Measurements from ENCODE around the gene HGF. TPM values are rescaled to one million over a fixed set of nuclear protein-coding genes. Genes with fewer than 3 reads are reported as not detected.
"Not testable (repeated sequence)": the region's sequence is repeated elsewhere in the genome, so short reads cannot be mapped to it uniquely, and the experiment has no call there.

HGF gene
- 0.32 to 0.76 TPM (median 0.72 TPM) in 3 replicates for total RNA-seq (2021)
- percentile 8 among the genes with signal in this experiment for Bru-seq, nascent RNA
- long read RNA-seq, experiment 1, partial matches to known transcripts: 0 of 1 reads
- long read RNA-seq, experiment 1, other reads (novel, unspliced or antisense): 1 of 1 reads
- long read RNA-seq, experiment 2, partial matches to known transcripts: 0 of 2 reads
- long read RNA-seq, experiment 2, other reads (novel, unspliced or antisense): 2 of 2 reads
- long read RNA-seq, experiment 3: 0 reads

DNA sequence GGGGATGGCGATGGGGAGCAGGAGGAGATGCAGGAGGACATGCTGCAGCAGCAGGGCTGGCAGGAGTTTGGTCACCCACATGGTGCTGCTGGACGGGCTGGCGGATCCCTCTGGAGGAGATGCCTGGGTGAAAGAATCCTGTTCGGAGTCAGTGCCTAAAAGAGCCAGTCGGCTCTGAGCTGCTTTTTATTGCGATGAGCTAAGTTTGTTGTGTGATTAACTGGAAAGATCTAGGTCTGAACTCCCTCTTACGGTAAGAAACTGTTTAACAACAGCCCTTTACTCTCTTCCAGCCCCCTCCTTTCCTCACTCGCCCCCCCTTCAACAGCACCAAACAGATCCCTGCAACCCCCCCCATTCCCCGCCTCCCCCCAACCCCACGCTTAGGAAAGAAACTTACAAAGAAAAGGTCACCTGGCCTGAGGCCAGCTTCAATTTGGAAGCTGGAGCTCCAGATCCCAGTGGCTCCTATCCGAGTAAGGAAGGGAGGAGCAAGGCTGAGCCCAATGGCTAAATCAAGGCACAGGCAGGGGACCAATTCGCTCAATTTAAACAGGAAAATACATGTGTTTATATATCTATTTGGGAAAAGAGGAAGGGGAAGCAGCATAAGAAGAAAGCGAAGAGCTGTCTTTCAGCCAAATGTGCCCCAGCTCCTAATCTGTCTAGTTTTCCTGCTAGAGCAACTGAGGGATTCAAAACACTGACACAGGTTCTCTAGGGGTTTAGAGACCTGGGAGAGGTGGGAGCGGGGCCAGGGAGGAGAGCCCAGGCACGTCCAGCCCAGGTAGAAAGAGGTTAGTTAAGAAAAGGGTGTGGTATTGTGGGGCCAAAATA is at the start of gene HGF:
TSS of gene HGF (minus strand) at position 157 of the 837 bp plus-strand sequence. CDS start at position 81, 76 bp downstream.
- CTCF ChIA-PET: interaction anchor here (1.0 to 2.5 kb wide), 4 partner anchors 97 to 300 kb away, joined by 3 to 9 read pairs (median 5); no protein-coding TSS in a partner anchor
- Mint-ChIP-seq H3K27me3 (ENCODE audit: low read depth) (peaks cover 16% of the 10 kb centered on the region), H3K36me3 (no peaks in the 10 kb centered on the region), H3K4me1 (peaks cover 22% of the 10 kb centered on the region), H3K27ac (no peak within 1 kb of the TSS), H3K9me3 (no peaks in the 10 kb centered on the region), H3K4me3 (peak within 1 kb of the TSS; percentile 12)
- DNase-seq (ENCODE audit: low spot score) (peak; percentile 23), ATAC-seq (peak; percentile 77)
- POLR2A ChIA-PET: no interaction called here
- TF ChIP-seq TP53 (CRISPR knock-in tag; IDR thresholded peaks at IDR 0.05): no peak
- TF ChIP-seq ZNF317 (CRISPR knock-in tag; IDR thresholded peaks at IDR 0.05; ENCODE audit: borderline replicate concordance, low read depth): no peak
- TF ChIP-seq ESRRA (CRISPR knock-in tag; IDR thresholded peaks at IDR 0.05; ENCODE audit: borderline replicate concordance): no peak
- TF ChIP-seq, protein P1, sequence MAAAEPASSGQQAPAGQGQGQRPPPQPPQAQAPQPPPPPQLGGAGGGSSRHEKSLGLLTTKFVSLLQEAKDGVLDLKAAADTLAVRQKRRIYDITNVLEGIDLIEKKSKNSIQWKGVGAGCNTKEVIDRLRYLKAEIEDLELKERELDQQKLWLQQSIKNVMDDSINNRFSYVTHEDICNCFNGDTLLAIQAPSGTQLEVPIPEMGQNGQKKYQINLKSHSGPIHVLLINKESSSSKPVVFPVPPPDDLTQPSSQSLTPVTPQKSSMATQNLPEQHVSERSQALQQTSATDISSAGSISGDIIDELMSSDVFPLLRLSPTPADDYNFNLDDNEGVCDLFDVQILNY (CRISPR knock-in tag; IDR thresholded peaks at IDR 0.05): no peak
- TF ChIP-seq NFATC4 (CRISPR knock-in tag; IDR thresholded peaks at IDR 0.05): no peak
- TF ChIP-seq NR1H2 (CRISPR knock-in tag; IDR thresholded peaks at IDR 0.05): no peak
- no peak for TF ChIP-seq TEAD1 (CRISPR knock-in tag; IDR thresholded peaks at IDR 0.05)
- TF ChIP-seq, protein P2, sequence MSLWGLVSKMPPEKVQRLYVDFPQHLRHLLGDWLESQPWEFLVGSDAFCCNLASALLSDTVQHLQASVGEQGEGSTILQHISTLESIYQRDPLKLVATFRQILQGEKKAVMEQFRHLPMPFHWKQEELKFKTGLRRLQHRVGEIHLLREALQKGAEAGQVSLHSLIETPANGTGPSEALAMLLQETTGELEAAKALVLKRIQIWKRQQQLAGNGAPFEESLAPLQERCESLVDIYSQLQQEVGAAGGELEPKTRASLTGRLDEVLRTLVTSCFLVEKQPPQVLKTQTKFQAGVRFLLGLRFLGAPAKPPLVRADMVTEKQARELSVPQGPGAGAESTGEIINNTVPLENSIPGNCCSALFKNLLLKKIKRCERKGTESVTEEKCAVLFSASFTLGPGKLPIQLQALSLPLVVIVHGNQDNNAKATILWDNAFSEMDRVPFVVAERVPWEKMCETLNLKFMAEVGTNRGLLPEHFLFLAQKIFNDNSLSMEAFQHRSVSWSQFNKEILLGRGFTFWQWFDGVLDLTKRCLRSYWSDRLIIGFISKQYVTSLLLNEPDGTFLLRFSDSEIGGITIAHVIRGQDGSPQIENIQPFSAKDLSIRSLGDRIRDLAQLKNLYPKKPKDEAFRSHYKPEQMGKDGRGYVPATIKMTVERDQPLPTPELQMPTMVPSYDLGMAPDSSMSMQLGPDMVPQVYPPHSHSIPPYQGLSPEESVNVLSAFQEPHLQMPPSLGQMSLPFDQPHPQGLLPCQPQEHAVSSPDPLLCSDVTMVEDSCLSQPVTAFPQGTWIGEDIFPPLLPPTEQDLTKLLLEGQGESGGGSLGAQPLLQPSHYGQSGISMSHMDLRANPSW (CRISPR knock-in tag; conservative IDR thresholded peaks at IDR 0.05; ENCODE audit: low read depth): no peak

DNA sequence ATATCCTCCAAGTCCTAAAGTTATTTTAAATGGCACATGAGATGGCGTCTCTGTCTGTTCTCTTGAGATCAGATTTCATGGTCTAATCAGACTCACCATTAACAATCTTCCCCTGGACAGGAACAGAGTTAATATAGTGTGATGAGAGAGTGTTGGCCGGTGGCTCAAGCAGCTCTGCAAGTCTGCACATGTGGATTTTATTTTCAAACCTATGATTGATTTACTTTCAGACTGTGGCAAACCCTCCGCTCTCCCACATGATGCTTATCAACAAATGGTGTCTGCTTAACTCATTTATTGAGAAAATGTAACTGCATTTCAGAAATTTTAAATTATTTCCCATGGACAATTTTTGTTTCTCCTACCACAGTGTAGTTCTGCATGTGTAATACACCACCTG is 46.5 kb upstream of the HGF start:
- H3K4me3 Mint-ChIP-seq: no peak overlapping the region
- ChIA-PET POLR2A (no interaction called here), CTCF (no interaction called here)
- H3K27me3 Mint-ChIP-seq (ENCODE audit: low read depth): no peaks in the 10 kb centered on the region
- TF ChIP-seq ATF1 (CRISPR knock-in tag; IDR thresholded peaks at IDR 0.05) (no peak), ZNF416 (CRISPR knock-in tag; IDR thresholded peaks at IDR 0.05) (no peak)
- H3K27ac Mint-ChIP-seq: no peak overlapping the region
- no peak for ATAC-seq
- H3K36me3 Mint-ChIP-seq: no peaks in the 10 kb centered on the region
- no peak for DNase-seq (ENCODE audit: low spot score)
- no peaks in the 10 kb centered on the region for H3K9me3 Mint-ChIP-seq
- H3K4me1 Mint-ChIP-seq: 0 out of 2 replicates have a peak, but pooled peaks cover 2% of the 10 kb centered on the region

DNA sequence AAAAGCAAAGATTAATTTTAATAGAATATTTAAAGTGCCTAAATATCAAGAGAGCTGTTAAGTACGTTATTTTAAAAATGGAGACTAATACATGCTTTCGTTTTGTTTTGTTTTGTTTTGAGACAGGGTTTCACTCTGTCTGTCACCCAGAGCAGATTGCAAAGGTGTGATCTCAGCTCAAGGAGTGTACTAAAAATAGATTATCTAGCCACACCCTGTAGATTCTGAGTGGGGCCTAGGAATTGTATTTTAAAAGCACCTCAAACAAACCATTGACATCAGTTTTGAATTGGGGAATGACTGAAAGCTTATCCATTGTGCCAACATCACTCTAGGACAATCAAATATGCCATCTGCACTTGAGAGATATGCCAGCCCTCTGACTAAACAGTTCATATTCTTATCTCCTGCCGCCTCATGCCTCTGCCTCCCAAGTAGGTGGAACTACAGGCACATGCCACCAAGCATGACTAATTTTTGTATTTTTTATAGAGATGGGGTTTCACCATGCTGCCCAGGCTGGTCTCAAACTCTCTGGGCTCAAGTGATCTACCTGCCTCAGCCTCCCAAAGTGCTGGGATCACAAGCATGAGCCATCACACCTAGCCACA is 43.1 kb upstream of the HGF start:
- ATAC-seq; DNase-seq (ENCODE audit: low spot score); H3K4me3 Mint-ChIP-seq; H3K36me3 Mint-ChIP-seq; H3K27ac Mint-ChIP-seq; H3K27me3 Mint-ChIP-seq (ENCODE audit: low read depth); POLR2A ChIA-PET; H3K4me1 Mint-ChIP-seq; CTCF ChIA-PET; H3K9me3 Mint-ChIP-seq: not testable (repeated sequence)

DNA sequence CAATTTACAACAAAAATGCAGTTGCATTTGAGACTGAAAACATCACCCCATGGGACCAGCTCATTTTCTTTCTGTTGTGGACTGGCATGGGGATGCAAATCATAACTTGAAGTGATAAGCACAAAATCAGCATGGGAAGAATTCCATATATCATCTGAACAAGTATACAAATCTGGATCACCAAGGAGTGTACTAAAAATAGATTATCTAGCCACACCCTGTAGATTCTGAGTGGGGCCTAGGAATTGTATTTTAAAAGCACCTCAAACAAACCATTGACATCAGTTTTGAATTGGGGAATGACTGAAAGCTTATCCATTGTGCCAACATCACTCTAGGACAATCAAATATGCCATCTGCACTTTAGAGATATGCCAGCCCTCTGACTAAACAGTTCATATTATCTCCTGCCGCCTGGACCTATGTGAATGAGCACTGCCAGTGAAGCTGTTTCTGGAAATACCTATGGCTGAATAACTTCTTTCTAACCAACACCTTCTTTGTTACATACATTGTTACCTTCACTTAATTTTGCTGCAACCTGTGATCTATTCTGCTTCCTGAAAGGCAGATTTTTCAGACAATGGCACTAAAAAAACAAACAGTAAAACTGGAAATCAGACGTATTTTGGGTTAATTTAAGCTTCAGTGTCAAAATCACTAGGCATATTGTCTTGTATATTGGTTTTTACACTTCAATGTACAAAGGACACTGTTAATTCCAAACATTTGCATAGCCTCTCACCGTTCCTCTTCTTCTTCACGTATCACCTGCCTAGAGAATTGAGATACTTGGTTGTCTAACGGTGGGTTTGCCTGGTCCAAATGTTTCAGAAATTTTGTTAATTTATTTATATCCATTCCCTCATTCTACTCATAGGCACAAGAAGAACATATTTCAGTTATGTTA is 42.4 kb upstream of the HGF start:
- no peak overlapping the region for H3K27ac Mint-ChIP-seq
- H3K4me1 Mint-ChIP-seq: 0 out of 2 replicates have a peak, but pooled peaks cover 2% of the 10 kb centered on the region
- H3K27me3 Mint-ChIP-seq (ENCODE audit: low read depth): no peaks in the 10 kb centered on the region
- CTCF ChIA-PET: no interaction called here
- peaks cover 3% of the 10 kb centered on the region; the same call in 1 of the 2 replicates for H3K9me3 Mint-ChIP-seq
- DNase-seq (ENCODE audit: low spot score): no peak
- H3K36me3 Mint-ChIP-seq: no peaks in the 10 kb centered on the region
- no peak for ATAC-seq
- POLR2A ChIA-PET: no interaction called here
- H3K4me3 Mint-ChIP-seq: no peak overlapping the region
- TF ChIP-seq NFATC4 (CRISPR knock-in tag; IDR thresholded peaks at IDR 0.05) (no peak), NFE2L1 (CRISPR knock-in tag; IDR thresholded peaks at IDR 0.05) (no peak), ZNF121 (CRISPR knock-in tag; IDR thresholded peaks at IDR 0.05) (no peak), SMAD3 (CRISPR knock-in tag; IDR thresholded peaks at IDR 0.05; ENCODE audit: borderline replicate concordance) (no peak), JUN (CRISPR knock-in tag; IDR thresholded peaks at IDR 0.05) (no peak), IRF2 (CRISPR knock-in tag; IDR thresholded peaks at IDR 0.05; ENCODE audit: borderline replicate concordance, low read depth) (no peak), ZNF263 (CRISPR knock-in tag; IDR thresholded peaks at IDR 0.05; ENCODE audit: low read depth) (no peak), JAZF1 (CRISPR knock-in tag; IDR thresholded peaks at IDR 0.05) (no peak), SMAD4 (CRISPR knock-in tag; IDR thresholded peaks at IDR 0.05) (no peak), NR1H2 (CRISPR knock-in tag; IDR thresholded peaks at IDR 0.05) (no peak)
- TF ChIP-seq, protein P3, sequence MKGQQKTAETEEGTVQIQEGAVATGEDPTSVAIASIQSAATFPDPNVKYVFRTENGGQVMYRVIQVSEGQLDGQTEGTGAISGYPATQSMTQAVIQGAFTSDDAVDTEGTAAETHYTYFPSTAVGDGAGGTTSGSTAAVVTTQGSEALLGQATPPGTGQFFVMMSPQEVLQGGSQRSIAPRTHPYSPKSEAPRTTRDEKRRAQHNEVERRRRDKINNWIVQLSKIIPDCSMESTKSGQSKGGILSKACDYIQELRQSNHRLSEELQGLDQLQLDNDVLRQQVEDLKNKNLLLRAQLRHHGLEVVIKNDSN (CRISPR knock-in tag; IDR thresholded peaks at IDR 0.05): no peak
- TF ChIP-seq, protein P4, sequence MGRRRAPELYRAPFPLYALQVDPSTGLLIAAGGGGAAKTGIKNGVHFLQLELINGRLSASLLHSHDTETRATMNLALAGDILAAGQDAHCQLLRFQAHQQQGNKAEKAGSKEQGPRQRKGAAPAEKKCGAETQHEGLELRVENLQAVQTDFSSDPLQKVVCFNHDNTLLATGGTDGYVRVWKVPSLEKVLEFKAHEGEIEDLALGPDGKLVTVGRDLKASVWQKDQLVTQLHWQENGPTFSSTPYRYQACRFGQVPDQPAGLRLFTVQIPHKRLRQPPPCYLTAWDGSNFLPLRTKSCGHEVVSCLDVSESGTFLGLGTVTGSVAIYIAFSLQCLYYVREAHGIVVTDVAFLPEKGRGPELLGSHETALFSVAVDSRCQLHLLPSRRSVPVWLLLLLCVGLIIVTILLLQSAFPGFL (CRISPR knock-in tag; IDR thresholded peaks at IDR 0.05; ENCODE audit: borderline replicate concordance): no peak
